ENCODE results near the gene SIGLEC7. TPM values are rescaled to one million over a fixed set of nuclear protein-coding genes. Genes with fewer than 3 reads are reported as not detected.
A peak's percentile ranks its signal among the peaks of the same experiment; 100 is the strongest.

The SIGLEC7 gene
- total RNA-seq, 1 donor from 2014 or later = not detected

- no peak for FAIRE-seq
- TF ChIP-seq, protein P1, sequence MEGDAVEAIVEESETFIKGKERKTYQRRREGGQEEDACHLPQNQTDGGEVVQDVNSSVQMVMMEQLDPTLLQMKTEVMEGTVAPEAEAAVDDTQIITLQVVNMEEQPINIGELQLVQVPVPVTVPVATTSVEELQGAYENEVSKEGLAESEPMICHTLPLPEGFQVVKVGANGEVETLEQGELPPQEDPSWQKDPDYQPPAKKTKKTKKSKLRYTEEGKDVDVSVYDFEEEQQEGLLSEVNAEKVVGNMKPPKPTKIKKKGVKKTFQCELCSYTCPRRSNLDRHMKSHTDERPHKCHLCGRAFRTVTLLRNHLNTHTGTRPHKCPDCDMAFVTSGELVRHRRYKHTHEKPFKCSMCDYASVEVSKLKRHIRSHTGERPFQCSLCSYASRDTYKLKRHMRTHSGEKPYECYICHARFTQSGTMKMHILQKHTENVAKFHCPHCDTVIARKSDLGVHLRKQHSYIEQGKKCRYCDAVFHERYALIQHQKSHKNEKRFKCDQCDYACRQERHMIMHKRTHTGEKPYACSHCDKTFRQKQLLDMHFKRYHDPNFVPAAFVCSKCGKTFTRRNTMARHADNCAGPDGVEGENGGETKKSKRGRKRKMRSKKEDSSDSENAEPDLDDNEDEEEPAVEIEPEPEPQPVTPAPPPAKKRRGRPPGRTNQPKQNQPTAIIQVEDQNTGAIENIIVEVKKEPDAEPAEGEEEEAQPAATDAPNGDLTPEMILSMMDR (IDR thresholded peaks at IDR 0.05; ENCODE audit: insufficient read depth, low read length, severe bottlenecking) = no peak
- DNase-seq (ENCODE audit: low read depth) = no peak
- H3K4me3 ChIP-seq (ENCODE audit: low read depth, low read length) = no peak overlapping the region
- no peaks in the 10 kb centered on the region for H3K36me3 ChIP-seq (ENCODE audit: control insufficient read depth, insufficient read depth, low read length)
- no peaks in the 10 kb centered on the region for H3K27me3 ChIP-seq (ENCODE audit: control insufficient read depth, insufficient read depth, low read length)
These were observed 5.9 kb upstream of the SIGLEC7 start for GRCh38 chr19:51135986-51136762.

DNA sequence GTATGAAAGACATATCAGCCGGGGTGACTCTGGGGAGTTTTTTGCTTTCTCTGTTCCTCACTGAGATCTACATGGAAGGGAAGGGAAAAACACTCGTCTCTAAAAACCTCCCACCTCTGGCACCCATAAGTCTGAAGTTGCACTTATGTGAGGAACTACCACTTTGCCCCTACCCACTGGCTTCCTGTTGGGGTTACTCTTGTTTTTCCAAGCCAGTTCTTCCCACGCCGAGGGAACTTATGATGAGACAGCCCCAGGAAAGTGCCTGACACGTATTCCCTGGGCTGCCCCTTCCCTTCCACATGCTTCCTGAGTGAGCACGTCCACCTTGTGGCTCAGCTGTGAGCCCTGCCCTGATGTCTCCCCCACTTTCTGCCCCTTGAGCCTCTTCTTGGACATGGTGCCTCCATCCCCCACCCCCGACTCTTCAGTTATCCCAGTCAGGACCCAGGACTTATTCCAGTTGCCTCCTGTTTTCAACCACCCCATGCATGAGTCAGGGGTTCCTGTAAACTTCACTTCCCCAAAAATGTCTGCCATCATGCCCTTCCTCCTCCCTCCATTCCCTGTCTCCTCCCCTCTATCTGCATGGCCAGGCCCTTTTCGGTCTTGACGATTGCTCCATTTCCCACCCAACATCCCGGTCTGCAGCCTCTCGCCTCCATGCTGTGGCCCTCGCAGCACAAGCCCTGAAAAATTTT lies 5.1 kb upstream of the SIGLEC7 start:
- Histone ChIP-seq H3K27me3 (ENCODE audit: control insufficient read depth, insufficient read depth, low read length) (no peaks in the 10 kb centered on the region), H3K36me3 (ENCODE audit: control insufficient read depth, insufficient read depth, low read length) (no peaks in the 10 kb centered on the region), H3K4me3 (ENCODE audit: low read depth, low read length) (no peak overlapping the region)
- TF ChIP-seq, protein P1 (IDR thresholded peaks at IDR 0.05; ENCODE audit: insufficient read depth, low read length, severe bottlenecking) = no peak
- FAIRE-seq (no peak), DNase-seq (ENCODE audit: low read depth) (no peak)

DNA sequence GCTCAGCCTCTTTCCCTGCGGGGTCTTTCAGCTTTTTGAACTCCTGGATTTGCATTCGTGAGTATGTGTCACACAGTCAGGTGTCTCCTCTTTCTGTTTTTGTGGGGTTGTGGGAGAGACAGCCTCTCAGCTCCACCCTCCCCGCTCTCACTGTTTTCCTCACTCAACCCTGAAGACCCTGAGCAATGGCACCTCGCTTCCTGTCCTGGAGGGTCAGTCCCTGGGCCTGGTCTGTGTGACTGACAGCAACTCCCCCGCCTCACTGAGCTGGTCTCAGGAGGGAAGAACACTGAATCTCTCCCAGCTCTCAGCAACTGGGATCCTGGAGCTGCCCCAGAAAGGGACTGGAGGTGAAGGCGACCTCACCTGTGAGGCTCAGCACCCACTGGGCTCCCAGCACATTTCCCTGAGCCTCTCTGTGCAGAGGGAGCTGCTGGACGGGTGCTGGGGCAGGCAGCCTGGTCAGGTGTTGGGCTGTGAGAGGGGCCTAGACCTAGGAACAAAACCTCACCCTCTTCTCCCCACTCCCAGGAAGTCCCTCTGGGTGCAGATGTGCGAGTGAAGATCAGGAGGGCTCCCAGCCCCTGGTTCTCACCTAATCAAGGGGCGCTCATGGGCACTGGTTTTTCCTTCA lies 4.2 kb upstream of the SIGLEC7 start:
- DNase-seq (ENCODE audit: low read depth) (no peak), FAIRE-seq (no peak)
- H3K4me3 ChIP-seq (ENCODE audit: low read depth, low read length) = no peak overlapping the region
- no peaks in the 10 kb centered on the region for H3K27me3 ChIP-seq (ENCODE audit: control insufficient read depth, insufficient read depth, low read length)
- H3K36me3 ChIP-seq (ENCODE audit: control insufficient read depth, insufficient read depth, low read length) = no peaks in the 10 kb centered on the region
- TF ChIP-seq, protein P1 (IDR thresholded peaks at IDR 0.05; ENCODE audit: insufficient read depth, low read length, severe bottlenecking) = no peak

DNA sequence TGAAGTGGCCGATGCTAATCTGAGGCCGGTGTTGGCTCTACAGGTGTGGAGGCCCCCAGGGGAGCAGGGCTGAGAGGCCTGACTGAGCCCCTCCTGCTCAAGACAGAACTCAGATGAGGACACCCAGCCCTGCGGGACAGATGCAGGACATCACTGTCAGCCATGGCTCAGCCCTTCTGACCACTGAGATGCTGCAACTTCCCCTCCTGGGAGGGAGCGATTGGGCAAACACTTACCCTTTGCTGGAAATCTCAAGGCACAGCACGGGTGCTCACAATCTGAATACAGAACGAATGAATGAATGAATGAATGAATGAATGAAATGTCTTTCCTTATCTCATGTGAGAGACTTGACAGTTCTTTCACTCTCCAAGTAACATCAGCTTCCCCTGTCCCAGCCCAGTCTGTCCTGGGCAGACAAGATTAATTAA lies 3.5 kb upstream of the SIGLEC7 start:
- DNase-seq (ENCODE audit: low read depth) = no peak
- FAIRE-seq = peak; percentile 13
- no peak overlapping the region for H3K4me3 ChIP-seq (ENCODE audit: low read depth, low read length)
- H3K36me3 ChIP-seq (ENCODE audit: control insufficient read depth, insufficient read depth, low read length) = no peaks in the 10 kb centered on the region
- TF ChIP-seq, protein P1 (IDR thresholded peaks at IDR 0.05; ENCODE audit: insufficient read depth, low read length, severe bottlenecking) = no peak
- H3K27me3 ChIP-seq (ENCODE audit: control insufficient read depth, insufficient read depth, low read length) = no peaks in the 10 kb centered on the region

GRCh38 chr19:51139299-51140014 lies 2.6 kb upstream of the SIGLEC7 start:
- TF ChIP-seq, protein P1 (IDR thresholded peaks at IDR 0.05; ENCODE audit: insufficient read depth, low read length, severe bottlenecking) = no peak
- Histone ChIP-seq H3K27me3 (ENCODE audit: control insufficient read depth, insufficient read depth, low read length) (no peaks in the 10 kb centered on the region), H3K4me3 (ENCODE audit: low read depth, low read length) (no peak overlapping the region), H3K36me3 (ENCODE audit: control insufficient read depth, insufficient read depth, low read length) (no peaks in the 10 kb centered on the region)
- DNase-seq (ENCODE audit: low read depth) = no peak
- no peak for FAIRE-seq

Data from bronchial epithelial cell (primary cell).